GM12873 (cell line): Measurements from ENCODE around the gene PIK3R6.

Experiments
- TF ChIP-seq, protein P1 (sequence below): IDR thresholded peaks from 2 replicates; pipeline ENCODE4 v1.5.1; 2012; ENCODE audit warnings: low read depth, mild to moderate bottlenecking, moderate library complexity, low read length, control low read depth; ENCODE audit not compliant: insufficient read depth; ENCODE audit errors: missing control alignments

PIK3R6 gene

GRCh38 chr17:8753976-8754440 is 113.5 kb downstream of the PIK3R6 start:
- TF ChIP-seq, protein P1, sequence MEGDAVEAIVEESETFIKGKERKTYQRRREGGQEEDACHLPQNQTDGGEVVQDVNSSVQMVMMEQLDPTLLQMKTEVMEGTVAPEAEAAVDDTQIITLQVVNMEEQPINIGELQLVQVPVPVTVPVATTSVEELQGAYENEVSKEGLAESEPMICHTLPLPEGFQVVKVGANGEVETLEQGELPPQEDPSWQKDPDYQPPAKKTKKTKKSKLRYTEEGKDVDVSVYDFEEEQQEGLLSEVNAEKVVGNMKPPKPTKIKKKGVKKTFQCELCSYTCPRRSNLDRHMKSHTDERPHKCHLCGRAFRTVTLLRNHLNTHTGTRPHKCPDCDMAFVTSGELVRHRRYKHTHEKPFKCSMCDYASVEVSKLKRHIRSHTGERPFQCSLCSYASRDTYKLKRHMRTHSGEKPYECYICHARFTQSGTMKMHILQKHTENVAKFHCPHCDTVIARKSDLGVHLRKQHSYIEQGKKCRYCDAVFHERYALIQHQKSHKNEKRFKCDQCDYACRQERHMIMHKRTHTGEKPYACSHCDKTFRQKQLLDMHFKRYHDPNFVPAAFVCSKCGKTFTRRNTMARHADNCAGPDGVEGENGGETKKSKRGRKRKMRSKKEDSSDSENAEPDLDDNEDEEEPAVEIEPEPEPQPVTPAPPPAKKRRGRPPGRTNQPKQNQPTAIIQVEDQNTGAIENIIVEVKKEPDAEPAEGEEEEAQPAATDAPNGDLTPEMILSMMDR: peak; percentile 60

GRCh38 chr17:8753136-8753975 is 114.1 kb downstream of the PIK3R6 start:
- TF ChIP-seq, protein P1: no peak
